OCI-LY7 (cell line): ENCODE measurements around the gene YAF2. TPM values are rescaled to one million over a fixed set of nuclear protein-coding genes. Genes with fewer than 3 reads are reported as not detected.

ENCODE experiments used
- BruUV-seq: library from RNA; stranded (reverse); fragments of 400-500 nt; replicated peaks from 2 replicates; lab custom pipeline; 2021; lab: Mats Ljungman, UMichigan
- CTCF ChIA-PET: fragments of 300-600 bp; sonication (Branson Sonifier 250); formaldehyde crosslinking; loops from one replicate; lab custom pipeline; 2022; ENCODE audit warnings: antibody characterized with exemption; ENCODE audit not compliant: unreplicated experiment; lab: Charles Lee
- POLR2A ChIA-PET: fragments of 300-600 bp; sonication (Branson Sonifier 250); formaldehyde crosslinking; loops from one replicate; lab custom pipeline; 2022; ENCODE audit warnings: antibody characterized with exemption; lab: Charles Lee
- DNase-seq: peaks from one replicate; pipeline ENCODE4 v3.0.0-alpha.2; 2015; ENCODE audit warnings: low spot score
- H2AFZ ChIP-seq: fragments of 200-600 bp; sonication (generic), shearing (Covaris generic); 2 replicates; pipeline ENCODE4 v1.6.1; 2014; ENCODE audit warnings: mild to moderate bottlenecking, antibody characterized with exemption, low read length, moderate library complexity
- H3K27ac ChIP-seq: fragments of 200-600 bp; sonication (generic); 2 replicates; pipeline ENCODE4 v1.5.1; 2014; ENCODE audit warnings: mixed run types, low read depth, mild to moderate bottlenecking, moderate library complexity, low read length, inconsistent platforms; ENCODE audit not compliant: poor library complexity, severe bottlenecking
- H3K36me3 ChIP-seq: fragments of 200-600 bp; sonication (generic); 2 replicates; pipeline ENCODE4 v1.6.1; 2014; ENCODE audit warnings: mild to moderate bottlenecking, antibody characterized with exemption, low read length, moderate library complexity, mixed read lengths; ENCODE audit not compliant: insufficient read depth
- H3K4me1 ChIP-seq: fragments of 200-600 bp; sonication (generic); 2 replicates; pipeline ENCODE4 v1.5.1; 2014; ENCODE audit warnings: mild to moderate bottlenecking, low read length; ENCODE audit not compliant: insufficient read depth, poor library complexity, severe bottlenecking
- H3K4me2 ChIP-seq: fragments of 200-600 bp; sonication (generic); 2 replicates; pipeline ENCODE4 v1.6.1; 2014; ENCODE audit warnings: mild to moderate bottlenecking, low read length
- H3K4me3 ChIP-seq: fragments of 200-600 bp; sonication (generic); 2 replicates; pipeline ENCODE4 v1.5.1; 2014; ENCODE audit warnings: mild to moderate bottlenecking, low read depth, low read length; ENCODE audit not compliant: poor library complexity, severe bottlenecking
- H3K79me2 ChIP-seq: fragments of 200-600 bp; sonication (generic); 2 replicates; pipeline ENCODE4 v1.6.1; 2016; ENCODE audit warnings: low read depth, mild to moderate bottlenecking, low read length, moderate library complexity, mixed read lengths; ENCODE audit not compliant: insufficient read depth
- H3K9me2 ChIP-seq: fragments of 200-600 bp; sonication (generic); 2 replicates; pipeline ENCODE4 v1.6.1; 2016; ENCODE audit warnings: mild to moderate bottlenecking, low read length, mixed read lengths; ENCODE audit not compliant: insufficient read depth
- H3K9me3 ChIP-seq: fragments of 200-600 bp; sonication (generic); 2 replicates; pipeline ENCODE4 v1.6.1; 2014; ENCODE audit warnings: mild to moderate bottlenecking, mixed run types, low read length, mixed read lengths
- H4K20me1 ChIP-seq: fragments of 200-600 bp; sonication (generic); 2 replicates; pipeline ENCODE4 v1.6.1; 2014; ENCODE audit warnings: mild to moderate bottlenecking, antibody characterized with exemption, low read length, moderate library complexity, mixed read lengths; ENCODE audit not compliant: insufficient read depth
- CTCF ChIP-seq: fragments of 200-600 bp; sonication (generic); conservative IDR thresholded peaks from 2 replicates; pipeline ENCODE4 v1.5.1; 2014; ENCODE audit warnings: mild to moderate bottlenecking, antibody characterized with exemption, low read length, moderate library complexity, mixed read lengths
- EZH2phosphoT487 ChIP-seq: fragments of 200-600 bp; sonication (generic); IDR thresholded peaks from 2 replicates; pipeline ENCODE4 v1.6.1; 2018; ENCODE audit warnings: low read depth, borderline replicate concordance, mild to moderate bottlenecking, mixed run types, antibody characterized with exemption, low read length, moderate library complexity, mixed read lengths
- intact Hi-C: fragments of 100-400 bp; cut with micrococcal nuclease; formaldehyde crosslinking; loops from one replicate; pipeline ENCODE4 v1.10.0; 2022; ENCODE audit not compliant: unreplicated experiment
- total RNA-seq, 2 experiments: library from RNA; depleted of rRNA in 1 of 2; stranded (reverse); fragments of >200 nt in 1 of 2; shearing (Covaris generic) in 1 of 2; gene quantifications; 2 replicates each; pipeline ENCODE4 v1.2.3, GENCODE V29; 2014 to 2022

YAF2 gene
- total RNA-seq, 2 experiments from 2014 or later: 16.2 to 43.6 TPM

- Histone ChIP-seq H3K4me2 (no peak overlapping the region), H3K36me3 (peaks cover 16% of the 10 kb centered on the region), H4K20me1 (no peaks in the 10 kb centered on the region), H3K4me3 (no peak overlapping the region), H3K9me2 (no peaks in the 10 kb centered on the region), H3K79me2 (no peaks in the 10 kb centered on the region), H3K27ac (no peak overlapping the region), H3K4me1 (no peaks in the 10 kb centered on the region), H3K9me3 (no peaks in the 10 kb centered on the region), H2AFZ (no peak overlapping the region)
- BruUV-seq: no TSS peak
- intact Hi-C loops: no loop called here
- CTCF ChIA-PET: no interaction called here
- POLR2A ChIA-PET: no interaction called here
- TF ChIP-seq EZH2phosphoT487 (no peak), CTCF (no peak)
- DNase-seq: no peak
Measured at GRCh38 chr12:42163913-42164312, 74.1 kb downstream of the YAF2 start.

GRCh38 chr12:42162965-42163364 is 75.1 kb downstream of the YAF2 start:
- Histone ChIP-seq H3K9me3 (no peaks in the 10 kb centered on the region), H3K9me2 (no peaks in the 10 kb centered on the region), H4K20me1 (no peaks in the 10 kb centered on the region), H2AFZ (no peak overlapping the region), H3K4me3 (no peak overlapping the region), H3K27ac (no peak overlapping the region), H3K79me2 (no peaks in the 10 kb centered on the region), H3K4me1 (no peaks in the 10 kb centered on the region), H3K36me3 (peaks cover 21% of the 10 kb centered on the region), H3K4me2 (no peak overlapping the region)
- ChIA-PET CTCF (no interaction called here), POLR2A (interaction anchor here (0.7 kb wide), 1 partner anchor 42 kb away, joined by 3 read pairs; no protein-coding TSS in a partner anchor)
- intact Hi-C loops: no loop called here
- no peak for TF ChIP-seq EZH2phosphoT487
- no peak for TF ChIP-seq CTCF
- DNase-seq: no peak
- BruUV-seq: no TSS peak

GRCh38 chr12:42162193-42162592 is 75.9 kb downstream of the YAF2 start:
- Histone ChIP-seq H4K20me1 (no peaks in the 10 kb centered on the region), H3K4me1 (no peaks in the 10 kb centered on the region), H3K36me3 (peaks cover 23% of the 10 kb centered on the region), H3K27ac (no peak overlapping the region), H3K4me3 (no peak overlapping the region), H3K9me2 (no peaks in the 10 kb centered on the region), H2AFZ (no peak overlapping the region), H3K9me3 (no peaks in the 10 kb centered on the region), H3K79me2 (no peaks in the 10 kb centered on the region), H3K4me2 (no peak overlapping the region)
- BruUV-seq: no TSS peak
- DNase-seq: no peak
- TF ChIP-seq EZH2phosphoT487 (no peak), CTCF (no peak)
- ChIA-PET POLR2A (no interaction called here), CTCF (no interaction called here)
- intact Hi-C loops: no loop called here
